Calu3 (cell line): ENCODE measurements around the gene ARHGAP32. TPM values are rescaled to one million over a fixed set of nuclear protein-coding genes. Genes with fewer than 3 reads are reported as not detected.
A peak's percentile ranks its signal among the peaks of the same experiment; 100 is the strongest.

Experiments
- BruUV-seq: library from RNA; stranded (reverse); fragments of 400-500 nt; replicated peaks from 2 replicates; lab custom pipeline; 2021; lab: Mats Ljungman, UMichigan
- CTCF ChIA-PET: fragments of 300-600 bp; sonication (Branson Sonifier 250); formaldehyde crosslinking; loops from one replicate; lab custom pipeline; 2022; ENCODE audit warnings: antibody characterized with exemption; lab: Charles Lee
- DNase-seq: peaks from one replicate; pipeline ENCODE4 v3.0.0; 2022
- H3K27ac Mint-ChIP-seq: one replicate; pipeline ENCODE4 v1.8.0; 2022; ENCODE audit warnings: mixed read lengths; ENCODE audit not compliant: unreplicated experiment
- H3K27me3 Mint-ChIP-seq: one replicate; pipeline ENCODE4 v1.8.0; 2022; ENCODE audit warnings: mixed read lengths; ENCODE audit not compliant: unreplicated experiment
- H3K36me3 Mint-ChIP-seq: one replicate; pipeline ENCODE4 v1.8.0; 2022; ENCODE audit warnings: mild to moderate bottlenecking, moderate library complexity, mixed read lengths; ENCODE audit not compliant: insufficient read depth, unreplicated experiment
- H3K4me1 Mint-ChIP-seq: one replicate; pipeline ENCODE4 v1.8.0; 2022; ENCODE audit warnings: mild to moderate bottlenecking, low read depth, mixed read lengths; ENCODE audit not compliant: unreplicated experiment
- H3K4me3 Mint-ChIP-seq: one replicate; pipeline ENCODE4 v1.8.0; 2022; ENCODE audit warnings: mild to moderate bottlenecking, low read depth, moderate library complexity, mixed read lengths; ENCODE audit not compliant: unreplicated experiment
- H3K9me3 Mint-ChIP-seq: one replicate; pipeline ENCODE4 v1.8.0; 2022; ENCODE audit warnings: low read depth, mixed read lengths; ENCODE audit not compliant: unreplicated experiment
- intact Hi-C: fragments of 100-400 bp; cut with micrococcal nuclease; formaldehyde crosslinking; loops from one replicate; pipeline ENCODE4 v1.10.0; 2022; ENCODE audit not compliant: unreplicated experiment
- total RNA-seq: library from RNA; stranded (reverse); gene quantifications from 2 replicates; pipeline ENCODE4 v1.2.3, GENCODE V29; 2022
- TF ChIP-seq, protein P1 (sequence below): fragments of 200-600 bp; IDR thresholded peaks from one replicate; pipeline ENCODE4 v1.8.0; 2022; ENCODE audit warnings: antibody characterized with exemption; ENCODE audit not compliant: unreplicated experiment

The ARHGAP32 gene
- total RNA-seq, 1 experiment from 2014 or later = 40.1 TPM

DNA sequence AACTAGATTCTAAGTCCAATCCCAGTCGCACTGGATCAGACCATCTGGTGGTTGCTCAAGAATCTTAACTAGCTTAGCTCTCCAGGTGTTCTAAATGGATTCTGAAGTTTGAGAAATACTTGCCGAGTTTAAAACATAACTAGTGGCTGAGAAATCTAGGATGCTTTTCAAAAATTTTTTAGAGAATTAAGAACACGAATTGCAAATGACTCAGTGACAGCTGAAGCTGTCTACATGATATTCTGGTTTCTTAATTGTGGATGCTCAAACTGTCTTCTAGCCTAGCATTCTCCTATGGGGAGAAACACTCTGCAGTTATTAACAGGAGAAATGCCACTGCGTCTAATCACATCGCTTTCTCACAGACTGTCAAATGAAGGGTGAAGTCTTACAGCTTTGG lies 229.2 kb downstream of the ARHGAP32 start:
- no TSS peak for BruUV-seq
- Mint-ChIP-seq H3K27ac (no peak overlapping the region), H3K27me3 (no peaks in the 10 kb centered on the region), H3K9me3 (no peaks in the 10 kb centered on the region), H3K36me3 (peaks cover 14% of the 10 kb centered on the region), H3K4me3 (no peak overlapping the region), H3K4me1 (no peaks in the 10 kb centered on the region)
- intact Hi-C loops = no loop called here
- CTCF ChIA-PET = no interaction called here
- TF ChIP-seq, protein P1, sequence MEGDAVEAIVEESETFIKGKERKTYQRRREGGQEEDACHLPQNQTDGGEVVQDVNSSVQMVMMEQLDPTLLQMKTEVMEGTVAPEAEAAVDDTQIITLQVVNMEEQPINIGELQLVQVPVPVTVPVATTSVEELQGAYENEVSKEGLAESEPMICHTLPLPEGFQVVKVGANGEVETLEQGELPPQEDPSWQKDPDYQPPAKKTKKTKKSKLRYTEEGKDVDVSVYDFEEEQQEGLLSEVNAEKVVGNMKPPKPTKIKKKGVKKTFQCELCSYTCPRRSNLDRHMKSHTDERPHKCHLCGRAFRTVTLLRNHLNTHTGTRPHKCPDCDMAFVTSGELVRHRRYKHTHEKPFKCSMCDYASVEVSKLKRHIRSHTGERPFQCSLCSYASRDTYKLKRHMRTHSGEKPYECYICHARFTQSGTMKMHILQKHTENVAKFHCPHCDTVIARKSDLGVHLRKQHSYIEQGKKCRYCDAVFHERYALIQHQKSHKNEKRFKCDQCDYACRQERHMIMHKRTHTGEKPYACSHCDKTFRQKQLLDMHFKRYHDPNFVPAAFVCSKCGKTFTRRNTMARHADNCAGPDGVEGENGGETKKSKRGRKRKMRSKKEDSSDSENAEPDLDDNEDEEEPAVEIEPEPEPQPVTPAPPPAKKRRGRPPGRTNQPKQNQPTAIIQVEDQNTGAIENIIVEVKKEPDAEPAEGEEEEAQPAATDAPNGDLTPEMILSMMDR = no peak
- no peak for DNase-seq

DNA sequence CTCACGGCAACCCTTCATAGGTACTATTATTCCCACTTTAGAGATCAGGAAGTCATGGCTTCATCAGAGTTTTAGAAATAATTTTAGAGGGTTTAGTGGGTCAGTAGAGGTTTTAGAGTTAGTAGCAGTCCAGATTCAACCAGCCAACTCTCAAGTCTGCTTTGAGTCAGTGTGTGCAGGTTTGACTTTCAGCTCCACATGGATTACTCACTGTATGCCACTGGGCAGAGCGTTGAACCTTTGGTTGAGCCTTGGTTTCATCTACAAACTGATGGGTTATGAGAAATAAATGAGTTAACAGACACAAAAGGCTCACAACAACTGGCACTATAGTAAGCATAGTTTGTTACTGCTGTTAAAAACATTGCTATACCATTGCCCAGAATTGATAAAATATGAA lies 230.5 kb downstream of the ARHGAP32 start:
- H3K9me3 Mint-ChIP-seq = no peaks in the 10 kb centered on the region
- H3K4me3 Mint-ChIP-seq = no peak overlapping the region
- H3K27ac Mint-ChIP-seq = no peak overlapping the region
- DNase-seq = no peak
- no peaks in the 10 kb centered on the region for H3K27me3 Mint-ChIP-seq
- TF ChIP-seq, protein P1 = no peak
- no TSS peak for BruUV-seq
- H3K4me1 Mint-ChIP-seq = no peaks in the 10 kb centered on the region
- CTCF ChIA-PET = interaction anchor here (0.6 kb wide), 1 partner anchor 75 kb away, joined by 3 read pairs; no protein-coding TSS in a partner anchor
- H3K36me3 Mint-ChIP-seq = peaks cover 20% of the 10 kb centered on the region
- intact Hi-C loops = no loop called here

DNA sequence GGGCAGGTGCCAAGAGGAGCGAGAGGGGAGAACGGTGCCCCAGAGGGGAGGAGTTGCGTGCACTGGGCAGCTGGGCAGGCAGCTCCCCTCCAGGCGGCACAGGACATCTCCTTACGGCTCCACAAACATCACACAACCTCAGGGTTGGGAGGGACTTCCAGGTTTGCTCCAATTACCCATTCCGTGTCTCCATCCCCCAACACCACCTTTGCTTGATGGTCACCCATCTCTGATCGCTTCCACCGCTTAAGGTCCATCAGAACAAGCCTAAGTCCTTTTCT lies 235.0 kb downstream of the ARHGAP32 start:
- peaks cover 15% of the 10 kb centered on the region for H3K36me3 Mint-ChIP-seq
- DNase-seq = no peak
- intact Hi-C loops = no loop called here
- no peaks in the 10 kb centered on the region for H3K27me3 Mint-ChIP-seq
- no TSS peak for BruUV-seq
- no peak overlapping the region for H3K27ac Mint-ChIP-seq
- no peaks in the 10 kb centered on the region for H3K4me1 Mint-ChIP-seq
- no peaks in the 10 kb centered on the region for H3K9me3 Mint-ChIP-seq
- TF ChIP-seq, protein P1 = no peak
- CTCF ChIA-PET = interaction anchor here (1.4 to 1.8 kb wide), 3 partner anchors 49 to 73 kb away, joined by 5 to 30 read pairs (median 20); no protein-coding TSS in a partner anchor
- no peak overlapping the region for H3K4me3 Mint-ChIP-seq

DNA sequence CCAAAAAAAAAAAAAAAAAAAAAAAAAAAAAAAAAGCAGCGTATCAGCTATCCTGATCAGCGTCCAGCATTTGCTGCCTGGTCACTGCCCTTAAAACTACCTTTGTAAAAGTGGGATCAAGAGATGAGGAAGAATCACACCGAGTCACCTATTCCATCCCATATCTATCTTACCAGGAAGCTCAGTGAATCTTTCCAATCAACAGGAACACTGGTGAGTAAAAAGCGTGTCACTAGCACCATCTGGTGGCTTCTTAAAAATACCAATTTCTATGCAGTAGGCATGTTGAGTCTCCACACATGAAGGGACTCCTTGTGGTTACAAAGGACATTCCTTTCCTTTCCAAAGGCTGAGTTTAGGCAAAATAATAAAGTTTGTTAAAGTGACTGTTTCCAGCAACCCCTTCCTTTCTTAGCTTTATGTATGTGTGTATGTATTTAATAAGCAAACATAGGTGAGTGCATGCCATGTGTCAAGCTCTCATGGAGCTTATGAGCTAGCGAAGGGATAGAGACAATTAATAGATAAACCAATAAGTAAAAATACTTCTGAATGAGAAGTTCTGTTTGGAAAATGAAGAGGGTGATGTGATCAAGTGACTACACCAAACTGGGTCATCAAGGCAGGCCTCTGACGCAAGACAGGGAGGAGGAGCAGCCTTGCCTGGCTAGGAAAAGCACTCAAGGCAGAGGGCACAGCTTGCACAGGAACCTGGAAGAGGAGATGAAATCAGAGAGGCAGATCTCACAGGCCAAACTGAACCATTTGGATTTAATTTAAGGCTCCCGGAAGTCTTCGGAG lies 235.5 kb downstream of the ARHGAP32 start:
- peak; percentile 41 for DNase-seq
- Mint-ChIP-seq H3K27ac (no peak overlapping the region), H3K9me3 (no peaks in the 10 kb centered on the region), H3K4me3 (no peak overlapping the region), H3K27me3 (no peaks in the 10 kb centered on the region), H3K36me3 (peaks cover 16% of the 10 kb centered on the region), H3K4me1 (no peaks in the 10 kb centered on the region)
- no TSS peak for BruUV-seq
- TF ChIP-seq, protein P1 = peak; percentile 42
- intact Hi-C loops = loop anchor here (1.0 kb wide), 1 partner anchor 72 kb away; no protein-coding TSS in a partner anchor
- CTCF ChIA-PET = interaction anchor here (0.7 to 1.8 kb wide), 8 partner anchors 48 to 376 kb away, joined by 3 to 30 read pairs (median 6); no protein-coding TSS in a partner anchor
